ENCODE data around the gene HERPUD1. TPM values are rescaled to one million over a fixed set of nuclear protein-coding genes. Genes with fewer than 3 reads are reported as not detected.

The HERPUD1 gene
- total RNA-seq, 1 donor from 2014 or later, result 110 TPM

- Histone ChIP-seq H3K36me3 (ENCODE audit: control insufficient read depth, insufficient read depth, low read length) (no peaks in the 10 kb centered on the region), H3K4me3 (ENCODE audit: low read depth, low read length) (no peak overlapping the region), H3K27me3 (ENCODE audit: control insufficient read depth, insufficient read depth, low read length) (no peaks in the 10 kb centered on the region)
- DNase-seq (ENCODE audit: low read depth), result no peak
- FAIRE-seq, result no peak
- no peak for TF ChIP-seq CTCF (IDR thresholded peaks at IDR 0.05; ENCODE audit: insufficient read depth, low read length, severe bottlenecking)
Measured at GRCh38 chr16:56953006-56953405, 21.1 kb downstream of the HERPUD1 start.

- FAIRE-seq (no peak), DNase-seq (ENCODE audit: low read depth) (no peak)
- no peaks in the 10 kb centered on the region for H3K36me3 ChIP-seq (ENCODE audit: control insufficient read depth, insufficient read depth, low read length)
- no peak overlapping the region for H3K4me3 ChIP-seq (ENCODE audit: low read depth, low read length)
- no peaks in the 10 kb centered on the region for H3K27me3 ChIP-seq (ENCODE audit: control insufficient read depth, insufficient read depth, low read length)
- TF ChIP-seq CTCF (IDR thresholded peaks at IDR 0.05; ENCODE audit: insufficient read depth, low read length, severe bottlenecking), result no peak
Measured at GRCh38 chr16:56956076-56956475, 24.1 kb downstream of the HERPUD1 start.

GRCh38 chr16:56956756-56957155 is 24.8 kb downstream of the HERPUD1 start:
- H3K4me3 ChIP-seq (ENCODE audit: low read depth, low read length), result no peak overlapping the region
- H3K27me3 ChIP-seq (ENCODE audit: control insufficient read depth, insufficient read depth, low read length), result no peaks in the 10 kb centered on the region
- TF ChIP-seq CTCF (IDR thresholded peaks at IDR 0.05; ENCODE audit: insufficient read depth, low read length, severe bottlenecking), result no peak
- DNase-seq (ENCODE audit: low read depth) (no peak), FAIRE-seq (no peak)
- no peaks in the 10 kb centered on the region for H3K36me3 ChIP-seq (ENCODE audit: control insufficient read depth, insufficient read depth, low read length)

GRCh38 chr16:56960681-56961281 is 28.8 kb downstream of the HERPUD1 start:
- Histone ChIP-seq H3K27me3 (ENCODE audit: control insufficient read depth, insufficient read depth, low read length) (no peaks in the 10 kb centered on the region), H3K4me3 (ENCODE audit: low read depth, low read length) (no peak overlapping the region), H3K36me3 (ENCODE audit: control insufficient read depth, insufficient read depth, low read length) (no peaks in the 10 kb centered on the region)
- no peak for FAIRE-seq
- no peak for TF ChIP-seq CTCF (IDR thresholded peaks at IDR 0.05; ENCODE audit: insufficient read depth, low read length, severe bottlenecking)
- no peak for DNase-seq (ENCODE audit: low read depth)

GRCh38 chr16:56961386-56961785 is 29.4 kb downstream of the HERPUD1 start:
- H3K36me3 ChIP-seq (ENCODE audit: control insufficient read depth, insufficient read depth, low read length), result no peaks in the 10 kb centered on the region
- H3K27me3 ChIP-seq (ENCODE audit: control insufficient read depth, insufficient read depth, low read length), result no peaks in the 10 kb centered on the region
- no peak overlapping the region for H3K4me3 ChIP-seq (ENCODE audit: low read depth, low read length)
- no peak for DNase-seq (ENCODE audit: low read depth)
- no peak for TF ChIP-seq CTCF (IDR thresholded peaks at IDR 0.05; ENCODE audit: insufficient read depth, low read length, severe bottlenecking)
- no peak for FAIRE-seq

GRCh38 chr16:56961851-56962281 is 29.9 kb downstream of the HERPUD1 start, which contains the start of gene CETP:
Gene CETP (plus strand): TSS chr16:56961950. CDS start chr16:56961980, 30 bp downstream.
- TF ChIP-seq CTCF (IDR thresholded peaks at IDR 0.05; ENCODE audit: insufficient read depth, low read length, severe bottlenecking), result no peak
- H3K27me3 ChIP-seq (ENCODE audit: control insufficient read depth, insufficient read depth, low read length), result no peaks in the 10 kb centered on the region
- no peak within 1 kb of the TSS for H3K4me3 ChIP-seq (ENCODE audit: low read depth, low read length)
- no peaks in the 10 kb centered on the region for H3K36me3 ChIP-seq (ENCODE audit: control insufficient read depth, insufficient read depth, low read length)
- FAIRE-seq, result no peak
- DNase-seq (ENCODE audit: low read depth), result no peak
